Measurements from ENCODE around the gene CCT8.

CCT8 gene

DNA sequence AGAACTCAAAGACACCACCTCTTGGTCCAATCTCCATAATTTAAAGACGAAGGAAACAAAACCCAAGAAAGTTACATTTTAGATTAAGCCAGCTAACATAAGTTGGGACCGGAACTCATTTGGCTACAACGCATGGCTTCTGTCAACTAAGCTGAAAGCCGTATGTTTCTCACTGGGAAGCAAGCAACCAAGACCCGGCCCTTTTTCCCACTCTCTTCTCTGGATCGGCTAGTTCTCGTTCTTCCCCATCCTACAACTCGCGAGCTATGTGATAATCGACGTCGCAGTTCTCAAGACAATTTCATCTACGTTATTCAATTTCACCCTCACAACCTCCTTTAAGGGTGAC is 601 bp downstream of the CCT8 start:
- TF ChIP-seq, protein P1, sequence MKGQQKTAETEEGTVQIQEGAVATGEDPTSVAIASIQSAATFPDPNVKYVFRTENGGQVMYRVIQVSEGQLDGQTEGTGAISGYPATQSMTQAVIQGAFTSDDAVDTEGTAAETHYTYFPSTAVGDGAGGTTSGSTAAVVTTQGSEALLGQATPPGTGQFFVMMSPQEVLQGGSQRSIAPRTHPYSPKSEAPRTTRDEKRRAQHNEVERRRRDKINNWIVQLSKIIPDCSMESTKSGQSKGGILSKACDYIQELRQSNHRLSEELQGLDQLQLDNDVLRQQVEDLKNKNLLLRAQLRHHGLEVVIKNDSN (IDR thresholded peaks at IDR 0.05), result no peak
- TF ChIP-seq ZBTB7A (IDR thresholded peaks at IDR 0.05; ENCODE audit: low read depth) (no peak), REST (IDR thresholded peaks at IDR 0.05; ENCODE audit: low read depth) (no peak), FOXM1 (IDR thresholded peaks at IDR 0.05; ENCODE audit: borderline replicate concordance, low read depth) (no peak), NFIC (IDR thresholded peaks at IDR 0.05) (no peak), TCF12 (IDR thresholded peaks at IDR 0.05; ENCODE audit: low read depth) (no peak), EP300 (IDR thresholded peaks at IDR 0.05; ENCODE audit: borderline replicate concordance) (no peak), EGR1 (IDR thresholded peaks at IDR 0.05) (no peak), TEAD4 (IDR thresholded peaks at IDR 0.05) (no peak), YY1 (IDR thresholded peaks at IDR 0.05; ENCODE audit: low read depth) (no peak), RAD21 (IDR thresholded peaks at IDR 0.05; ENCODE audit: low read depth) (no peak), CREB1 (IDR thresholded peaks at IDR 0.05; ENCODE audit: low read depth) (no peak), CEBPB (IDR thresholded peaks at IDR 0.05) (no peak), TAF1 (IDR thresholded peaks at IDR 0.05; ENCODE audit: low read depth) (no peak)
- TF ChIP-seq, protein P2, sequence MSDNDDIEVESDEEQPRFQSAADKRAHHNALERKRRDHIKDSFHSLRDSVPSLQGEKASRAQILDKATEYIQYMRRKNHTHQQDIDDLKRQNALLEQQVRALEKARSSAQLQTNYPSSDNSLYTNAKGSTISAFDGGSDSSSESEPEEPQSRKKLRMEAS (IDR thresholded peaks at IDR 0.05), result no peak

- TF ChIP-seq NFIC (IDR thresholded peaks at IDR 0.05) (no peak), EP300 (IDR thresholded peaks at IDR 0.05; ENCODE audit: borderline replicate concordance) (no peak), CEBPB (IDR thresholded peaks at IDR 0.05) (no peak), YY1 (IDR thresholded peaks at IDR 0.05; ENCODE audit: low read depth) (no peak), TAF1 (IDR thresholded peaks at IDR 0.05; ENCODE audit: low read depth) (no peak), FOXM1 (IDR thresholded peaks at IDR 0.05; ENCODE audit: borderline replicate concordance, low read depth) (no peak), RAD21 (IDR thresholded peaks at IDR 0.05; ENCODE audit: low read depth) (no peak)
- TF ChIP-seq, protein P1 (IDR thresholded peaks at IDR 0.05), result no peak
Observed at GRCh38 chr21:29064850-29065481, 8.5 kb downstream of the CCT8 start.

GRCh38 chr21:29056538-29057050 is 16.9 kb downstream of the CCT8 start:
- no peak for TF ChIP-seq CREB1 (IDR thresholded peaks at IDR 0.05; ENCODE audit: low read depth)
- no peak for TF ChIP-seq NFIC (IDR thresholded peaks at IDR 0.05)
- TF ChIP-seq TCF12 (IDR thresholded peaks at IDR 0.05; ENCODE audit: low read depth), result no peak
- TF ChIP-seq YY1 (IDR thresholded peaks at IDR 0.05; ENCODE audit: low read depth), result no peak
- TF ChIP-seq RAD21 (IDR thresholded peaks at IDR 0.05; ENCODE audit: low read depth), result no peak
- no peak for TF ChIP-seq TEAD4 (IDR thresholded peaks at IDR 0.05)
- no peak for TF ChIP-seq CEBPB (IDR thresholded peaks at IDR 0.05)
- TF ChIP-seq EGR1 (IDR thresholded peaks at IDR 0.05), result no peak
- no peak for TF ChIP-seq FOXM1 (IDR thresholded peaks at IDR 0.05; ENCODE audit: borderline replicate concordance, low read depth)
- no peak for TF ChIP-seq ZBTB7A (IDR thresholded peaks at IDR 0.05; ENCODE audit: low read depth)
- TF ChIP-seq TAF1 (IDR thresholded peaks at IDR 0.05; ENCODE audit: low read depth), result no peak
- TF ChIP-seq REST (IDR thresholded peaks at IDR 0.05; ENCODE audit: low read depth), result no peak
- TF ChIP-seq, protein P1 (IDR thresholded peaks at IDR 0.05), result no peak
- TF ChIP-seq, protein P2 (IDR thresholded peaks at IDR 0.05), result no peak
- no peak for TF ChIP-seq EP300 (IDR thresholded peaks at IDR 0.05; ENCODE audit: borderline replicate concordance)

GRCh38 chr21:29056005-29056404 is 17.4 kb downstream of the CCT8 start:
- TF ChIP-seq TEAD4 (IDR thresholded peaks at IDR 0.05), result no peak

DNA sequence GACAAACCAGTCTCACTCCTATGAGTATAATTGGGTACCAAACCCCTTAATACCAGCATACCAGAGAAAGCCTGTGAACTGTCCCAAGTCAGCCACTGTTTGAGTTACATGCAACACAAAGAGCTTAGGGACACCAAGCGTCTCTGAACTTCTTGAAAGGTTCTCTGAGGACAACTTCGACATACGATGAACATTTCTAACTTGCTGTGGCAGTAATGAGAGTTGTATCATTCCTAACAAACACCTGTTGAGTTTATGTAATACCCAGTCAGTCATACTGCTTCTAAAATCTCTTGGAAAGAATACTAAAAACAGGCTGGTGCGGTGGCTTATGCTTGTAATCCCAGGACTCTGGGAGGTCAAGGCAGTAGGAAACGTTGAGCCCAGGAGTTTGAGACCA is 18.4 kb downstream of the CCT8 start:
- no peak for TF ChIP-seq TAF1 (IDR thresholded peaks at IDR 0.05; ENCODE audit: low read depth)
- TF ChIP-seq YY1 (IDR thresholded peaks at IDR 0.05; ENCODE audit: low read depth), result no peak
- TF ChIP-seq, protein P1 (IDR thresholded peaks at IDR 0.05), result no peak
- TF ChIP-seq, protein P2 (IDR thresholded peaks at IDR 0.05), result no peak
- TF ChIP-seq EGR1 (IDR thresholded peaks at IDR 0.05), result no peak
- TF ChIP-seq NFIC (IDR thresholded peaks at IDR 0.05), result no peak
- TF ChIP-seq TEAD4 (IDR thresholded peaks at IDR 0.05), result no peak
- TF ChIP-seq RAD21 (IDR thresholded peaks at IDR 0.05; ENCODE audit: low read depth), result no peak
- TF ChIP-seq FOXM1 (IDR thresholded peaks at IDR 0.05; ENCODE audit: borderline replicate concordance, low read depth), result no peak
- no peak for TF ChIP-seq CREB1 (IDR thresholded peaks at IDR 0.05; ENCODE audit: low read depth)
- TF ChIP-seq TCF12 (IDR thresholded peaks at IDR 0.05; ENCODE audit: low read depth), result no peak
- no peak for TF ChIP-seq ZBTB7A (IDR thresholded peaks at IDR 0.05; ENCODE audit: low read depth)
- no peak for TF ChIP-seq REST (IDR thresholded peaks at IDR 0.05; ENCODE audit: low read depth)
- TF ChIP-seq EP300 (IDR thresholded peaks at IDR 0.05; ENCODE audit: borderline replicate concordance), result no peak
- TF ChIP-seq CEBPB (IDR thresholded peaks at IDR 0.05), result no peak

Measured in Ishikawa (cell line).